ENCODE results near the gene BCL2.

Gene BCL2

GRCh38 chr18:63083020-63083531, 236.5 kb downstream of the BCL2 start:
- H3K4me3 ChIP-seq (ENCODE audit: low read depth, low read length), result no peak overlapping the region
- DNase-seq (ENCODE audit: low read depth), result no peak
- no peak for TF ChIP-seq CTCF (IDR thresholded peaks at IDR 0.05; ENCODE audit: insufficient read depth, low read depth, low read length, missing control alignments)

GRCh38 chr18:63082366-63083019, 237.1 kb downstream of the BCL2 start:
- no peak overlapping the region for H3K4me3 ChIP-seq (ENCODE audit: low read depth, low read length)
- no peak for TF ChIP-seq CTCF (IDR thresholded peaks at IDR 0.05; ENCODE audit: insufficient read depth, low read depth, low read length, missing control alignments)
- no peak for DNase-seq (ENCODE audit: low read depth)

- no peak for TF ChIP-seq CTCF (IDR thresholded peaks at IDR 0.05; ENCODE audit: insufficient read depth, low read depth, low read length, missing control alignments)
- H3K4me3 ChIP-seq (ENCODE audit: low read depth, low read length), result no peak overlapping the region
- peak; percentile 73 for DNase-seq (ENCODE audit: low read depth)
These were observed 240.5 kb downstream of the BCL2 start for GRCh38 chr18:63079114-63079513.

GRCh38 chr18:63078471-63078870, 241.1 kb downstream of the BCL2 start:
- DNase-seq (ENCODE audit: low read depth), result peak; percentile 89
- TF ChIP-seq CTCF (IDR thresholded peaks at IDR 0.05; ENCODE audit: insufficient read depth, low read depth, low read length, missing control alignments), result no peak

GRCh38 chr18:63074981-63075404, 244.6 kb downstream of the BCL2 start:
- no peak overlapping the region for H3K4me3 ChIP-seq (ENCODE audit: low read depth, low read length)
- DNase-seq (ENCODE audit: low read depth), result no peak
- TF ChIP-seq CTCF (IDR thresholded peaks at IDR 0.05; ENCODE audit: insufficient read depth, low read depth, low read length, missing control alignments), result no peak

More at GRCh38 chr18:63078471-63078870, 241.1 kb downstream of the BCL2 start:
- H3K4me3 ChIP-seq (ENCODE audit: low read depth, low read length), result no peak overlapping the region

- peak; percentile 76 for DNase-seq (ENCODE audit: low read depth)
- H3K4me3 ChIP-seq (ENCODE audit: low read depth, low read length), result no peak overlapping the region
- peak; percentile 54 for TF ChIP-seq CTCF (IDR thresholded peaks at IDR 0.05; ENCODE audit: insufficient read depth, low read depth, low read length, missing control alignments)
These were observed 246.1 kb downstream of the BCL2 start for GRCh38 chr18:63073481-63073880.
